Prostate gland (tissue), 2 donors: ENCODE results near the gene ITPKA. TPM values are rescaled to one million over a fixed set of nuclear protein-coding genes. Genes with fewer than 3 reads are reported as not detected.

ENCODE experiments used
- DNase-seq: peaks from one replicate; pipeline ENCODE4 v3.0.0-alpha.2; 2019; ENCODE audit warnings: low spot score
- H3K27ac ChIP-seq, 2 donors: fragments of 200-600 bp; sonication (generic); 2 replicates each; pipeline ENCODE4 v1.5.1; 2017 to 2019
- H3K27me3 ChIP-seq: fragments of 200-600 bp; sonication (generic); replicated peaks from 2 replicates; pipeline ENCODE4 v1.5.1; 2019; ENCODE audit not compliant: insufficient read depth
- H3K36me3 ChIP-seq, 2 donors: fragments of 200-600 bp; sonication (generic); 1 replicate in 1 of 2; 2 replicates in 1 of 2; pipeline versions ENCODE4 v1.5.1 to v1.8.1; 2017 to 2019
- H3K4me1 ChIP-seq: fragments of 200-600 bp; sonication (generic); replicated peaks from 2 replicates; pipeline ENCODE4 v1.5.1; 2019
- H3K4me3 ChIP-seq, 2 donors: fragments of 200-600 bp; sonication (generic); 2 replicates each; pipeline ENCODE4 v1.5.1; 2017 to 2019
- H3K9me3 ChIP-seq: fragments of 200-600 bp; sonication (generic); 2 replicates; pipeline ENCODE4 v1.5.1; 2017
- CTCF ChIP-seq, 4 experiments: fragments of 200-600 bp in 2 of 4; fragments of 450-650 bp in 2 of 4; sonication (generic) in 2 of 4; IDR thresholded peaks; 1 replicate in 3 of 4; 2 replicates in 1 of 4; pipeline ENCODE4 v1.5.1; 2016 to 2019; ENCODE audit warnings: antibody characterized with exemption in 4 of 4, mild to moderate bottlenecking in 2 of 4, moderate library complexity in 2 of 4
- POLR2A ChIP-seq: fragments of 450-650 bp; IDR thresholded peaks from one replicate; pipeline ENCODE4 v1.6.1; 2016; ENCODE audit warnings: antibody characterized with exemption, mild to moderate bottlenecking
- POLR2AphosphoS5 ChIP-seq: sonication (generic); formaldehyde crosslinking; IDR thresholded peaks from one replicate; pipeline ENCODE4 v1.6.1; 2017; ENCODE audit warnings: antibody characterized with exemption
- WGBS: methylation state at CpG from one replicate; pipeline ENCODE4 v1.1.5; 2018; 5-methylcytosine and 5-hydroxymethylcytosine counted together
- intact Hi-C: fragments of 100-400 bp; cut with DNase I; formaldehyde crosslinking; loops from one replicate; pipeline ENCODE4 v1.14.2; 2022
- total RNA-seq, 2 donors: library from RNA; depleted of rRNA; stranded (reverse); fragments of >200 nt; gene quantifications; one replicate each; pipeline ENCODE4 v1.1.0, GENCODE V29; 2016

The ITPKA gene
- total RNA-seq, 2 donors from 2014 or later = 0.23 to 14.2 TPM

GRCh38 chr15:41536866-41537265 lies 43.2 kb downstream of the ITPKA start:
- peaks cover 0 to 9% of the 10 kb centered on the region in 2 donors for H3K36me3 ChIP-seq
- DNase-seq = no peak
- no peaks in the 10 kb centered on the region for H3K9me3 ChIP-seq
- intact Hi-C loops = no loop called here
- no peaks in the 10 kb centered on the region for H3K27me3 ChIP-seq
- H3K4me3 ChIP-seq = no peak overlapping the region
- H3K27ac ChIP-seq = no peak overlapping the region
- 93% methylated on average over 11 of the region's 11 CpGs for WGBS
- TF ChIP-seq POLR2AphosphoS5 (no peak), CTCF (IDR thresholded peaks at IDR 0.05) (no peak), POLR2A (no peak)
- H3K4me1 ChIP-seq = no peaks in the 10 kb centered on the region

GRCh38 chr15:41543521-41543870 lies 49.8 kb downstream of the ITPKA start:
- Histone ChIP-seq H3K27ac (peak overlapping the region; percentile 68 to 78), H3K9me3 (no peaks in the 10 kb centered on the region), H3K36me3 (no peaks in the 10 kb centered on the region), H3K4me1 (no peaks in the 10 kb centered on the region), H3K27me3 (no peaks in the 10 kb centered on the region), H3K4me3 (peak overlapping the region; percentile 60 to 78)
- 3% methylated on average over 8 of the region's 8 CpGs for WGBS
- TF ChIP-seq CTCF (IDR thresholded peaks at IDR 0.05) = no peak
- TF ChIP-seq POLR2A = no peak
- TF ChIP-seq POLR2AphosphoS5 = no peak
- intact Hi-C loops = no loop called here
- DNase-seq = no peak

GRCh38 chr15:41544650-41545015 lies 51.0 kb downstream of the ITPKA start:
- Histone ChIP-seq H3K27me3 (no peaks in the 10 kb centered on the region), H3K4me1 (no peaks in the 10 kb centered on the region), H3K27ac (peak overlapping the region in 1 of 2 donors; percentile 68), H3K4me3 (peak overlapping the region; percentile 60 to 78), H3K9me3 (no peaks in the 10 kb centered on the region), H3K36me3 (no peaks in the 10 kb centered on the region)
- TF ChIP-seq CTCF (IDR thresholded peaks at IDR 0.05) (no peak), POLR2AphosphoS5 (no peak), POLR2A (no peak)
- intact Hi-C loops = no loop called here
- no peak for DNase-seq
- WGBS = 67% methylated on average over 15 of the region's 15 CpGs

- WGBS = 98% methylated on average over 3 of the region's 3 CpGs
Observed at GRCh38 chr15:41545218-41545617, 51.5 kb downstream of the ITPKA start.

More at GRCh38 chr15:41545218-41545617, 51.5 kb downstream of the ITPKA start:
- H3K9me3 ChIP-seq = no peaks in the 10 kb centered on the region
- no peaks in the 10 kb centered on the region for H3K36me3 ChIP-seq
- H3K4me3 ChIP-seq = no peak overlapping the region
- H3K27ac ChIP-seq = no peak overlapping the region
- no peak for DNase-seq
- H3K27me3 ChIP-seq = no peaks in the 10 kb centered on the region
- TF ChIP-seq POLR2A = no peak
- no peak for TF ChIP-seq POLR2AphosphoS5
- no peak for TF ChIP-seq CTCF (IDR thresholded peaks at IDR 0.05)
- intact Hi-C loops = no loop called here
- no peaks in the 10 kb centered on the region for H3K4me1 ChIP-seq
